T1000 (cell line): ENCODE results near the gene GALNT9.

ENCODE experiments used
- DNase-seq: peaks from one replicate; lab custom pipeline; 2025; ENCODE audit warnings: mixed read lengths; lab: John Stamatoyannopoulos, UW

The GALNT9 gene

DNA sequence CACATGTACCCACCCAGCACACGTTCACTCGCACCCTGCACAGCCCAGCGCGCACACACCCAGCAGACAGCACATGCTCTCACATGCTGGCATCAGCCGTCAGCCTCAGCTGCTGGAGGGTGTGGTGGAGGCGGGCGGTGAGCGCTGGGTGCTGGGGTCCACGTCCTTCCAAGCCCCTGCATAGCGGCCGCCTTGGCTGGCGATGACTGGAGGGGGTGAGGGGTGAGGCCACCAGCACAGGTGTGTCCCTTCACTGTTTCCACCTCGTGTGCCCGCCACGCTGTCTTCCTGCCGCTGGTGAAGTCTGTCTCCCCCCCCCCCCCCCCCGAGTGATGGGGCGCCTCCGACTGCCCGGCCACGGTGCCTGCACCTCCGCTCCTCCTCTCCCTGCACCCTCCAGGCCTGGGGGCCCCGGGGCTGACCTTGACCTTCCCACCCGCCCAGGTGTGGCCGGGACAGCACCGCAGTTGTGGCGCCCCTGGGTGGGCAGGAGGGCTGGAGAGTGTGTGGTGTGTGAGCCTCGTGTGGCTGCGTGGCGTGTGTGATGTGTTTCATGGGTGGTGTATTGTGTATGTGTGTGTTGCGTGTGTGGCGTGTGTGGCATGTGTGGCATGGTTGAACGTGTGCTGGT, 147.7 kb downstream of the GALNT9 start:
- DNase-seq, result no peak

DNA sequence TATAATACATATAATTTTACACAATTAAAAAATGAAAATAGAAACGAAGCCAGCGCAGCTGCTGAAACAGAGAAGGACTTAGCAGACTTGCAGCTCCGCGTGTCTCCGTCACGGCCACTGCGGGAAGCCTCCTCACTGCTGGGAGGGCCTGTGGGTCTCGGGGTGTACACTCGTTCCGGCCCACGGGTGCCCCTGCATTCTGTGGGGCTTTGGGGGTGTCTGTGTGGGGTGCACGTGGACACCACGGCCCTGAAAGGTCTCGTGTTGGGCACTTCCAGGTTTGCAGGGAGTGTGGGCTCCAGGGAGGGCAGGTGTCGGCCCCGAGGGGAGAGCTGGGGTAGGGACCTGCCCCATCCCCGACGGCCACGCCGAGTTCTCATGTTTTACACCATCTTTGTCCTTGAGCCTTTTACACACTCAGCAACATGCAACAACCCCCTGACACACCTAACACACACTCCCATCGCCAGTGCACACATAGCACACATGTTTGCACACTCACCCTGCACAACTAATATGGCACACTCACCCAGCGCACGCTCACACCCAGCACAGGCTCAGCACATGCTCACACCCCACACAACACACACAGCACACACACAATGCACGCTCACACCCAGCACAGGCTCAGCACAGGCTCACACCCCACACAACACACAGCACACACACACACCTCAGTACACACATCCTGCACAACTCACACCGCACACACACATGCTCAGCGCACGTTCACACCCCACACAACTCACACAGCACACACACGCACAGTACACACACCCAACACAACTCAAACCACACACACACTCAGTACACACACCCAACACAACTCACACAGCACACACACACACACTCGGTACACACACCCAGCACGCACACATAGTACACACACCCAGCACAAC, 148.5 kb downstream of the GALNT9 start:
- DNase-seq, result no peak

DNA sequence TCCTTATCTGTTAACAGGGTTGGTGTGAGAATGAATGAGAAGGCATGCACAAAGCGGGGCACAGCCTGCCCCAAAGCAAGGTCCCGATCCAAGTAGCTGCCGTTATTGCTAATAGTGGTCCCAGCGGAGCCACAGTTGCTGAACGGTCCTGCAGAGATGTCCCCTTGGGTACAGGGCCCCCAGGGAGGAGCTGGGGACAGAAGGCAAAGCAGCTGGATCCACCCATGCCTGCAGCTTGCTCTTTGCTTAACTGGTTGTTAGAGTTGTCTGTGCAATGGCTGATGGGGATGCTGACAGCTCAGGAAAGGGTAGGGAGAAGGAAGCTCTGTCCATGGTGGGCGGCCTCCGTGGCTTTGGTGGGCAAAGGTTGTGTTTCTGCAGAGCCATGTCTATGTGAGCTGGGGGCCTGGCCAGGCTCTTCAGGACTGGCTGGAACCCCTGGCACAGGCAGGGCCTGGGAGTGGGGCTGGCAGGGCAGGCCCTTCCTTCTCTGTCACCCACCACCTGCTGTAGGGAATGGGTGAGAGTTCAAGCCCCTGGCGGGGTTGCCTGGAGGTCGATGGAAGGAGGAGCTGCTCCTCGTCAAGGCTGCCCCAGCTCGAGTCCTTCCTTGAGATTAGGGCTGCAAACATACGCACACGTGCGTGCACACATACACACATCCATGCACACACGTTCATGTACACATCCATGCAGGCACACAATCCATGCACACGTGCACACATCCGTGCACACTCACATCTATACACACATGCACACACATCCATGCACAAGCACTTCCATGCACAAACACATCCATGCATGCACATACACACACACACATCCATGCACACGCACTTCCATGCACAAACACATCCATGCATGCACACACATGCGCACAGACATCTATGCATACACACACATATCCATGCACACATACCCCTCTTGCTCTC, 149.7 kb downstream of the GALNT9 start:
- no peak for DNase-seq

DNA sequence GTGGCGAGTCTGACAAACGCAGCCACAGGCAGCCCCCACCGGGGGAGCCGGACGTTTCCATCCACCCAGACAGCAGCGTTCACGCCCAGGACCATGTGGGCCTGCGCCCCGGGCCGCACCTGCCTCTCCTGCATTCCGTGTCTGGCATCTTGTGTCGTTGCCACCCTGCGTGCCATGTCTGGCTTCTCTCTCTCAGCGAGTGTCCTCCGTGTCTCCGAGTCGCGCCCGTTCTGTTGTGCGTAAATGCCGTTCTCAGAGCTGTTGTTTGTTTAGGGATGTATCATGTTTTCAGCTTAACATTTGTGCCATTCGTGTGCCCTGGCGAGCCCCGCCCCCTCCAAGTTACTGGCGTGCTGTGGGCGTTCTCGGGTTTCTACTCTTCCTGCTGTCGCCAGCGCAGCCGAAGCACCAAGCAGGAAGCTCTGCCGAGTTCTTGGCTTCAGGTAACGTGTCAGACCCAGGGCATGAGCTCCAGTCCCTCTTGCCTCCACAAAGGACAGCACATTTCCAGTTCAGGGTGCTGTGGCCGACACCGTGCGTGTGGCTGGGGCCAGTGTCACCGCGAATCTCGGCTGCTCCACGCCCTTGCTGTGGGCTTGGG, 150.5 kb downstream of the GALNT9 start:
- no peak for DNase-seq

DNA sequence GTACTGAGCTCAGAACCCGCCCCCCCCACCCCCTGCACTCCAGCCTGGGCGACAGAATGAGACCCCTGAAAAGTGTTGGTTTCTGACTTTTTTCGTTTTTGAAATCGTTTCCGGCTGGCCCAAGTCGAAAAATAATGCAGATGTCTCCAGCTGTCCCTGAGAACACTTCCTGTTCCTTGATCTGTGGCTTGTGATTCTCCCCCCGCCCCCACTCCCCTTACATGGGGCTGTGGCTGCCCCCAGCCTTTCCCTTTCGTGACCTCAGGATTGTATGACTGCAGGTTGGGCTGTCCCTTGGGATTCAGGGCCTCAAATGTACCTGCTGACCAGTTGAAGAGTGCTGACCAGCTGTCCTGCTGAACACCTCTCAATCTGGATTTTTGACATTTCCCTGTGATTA, 151.1 kb downstream of the GALNT9 start:
- DNase-seq, result no peak

DNA sequence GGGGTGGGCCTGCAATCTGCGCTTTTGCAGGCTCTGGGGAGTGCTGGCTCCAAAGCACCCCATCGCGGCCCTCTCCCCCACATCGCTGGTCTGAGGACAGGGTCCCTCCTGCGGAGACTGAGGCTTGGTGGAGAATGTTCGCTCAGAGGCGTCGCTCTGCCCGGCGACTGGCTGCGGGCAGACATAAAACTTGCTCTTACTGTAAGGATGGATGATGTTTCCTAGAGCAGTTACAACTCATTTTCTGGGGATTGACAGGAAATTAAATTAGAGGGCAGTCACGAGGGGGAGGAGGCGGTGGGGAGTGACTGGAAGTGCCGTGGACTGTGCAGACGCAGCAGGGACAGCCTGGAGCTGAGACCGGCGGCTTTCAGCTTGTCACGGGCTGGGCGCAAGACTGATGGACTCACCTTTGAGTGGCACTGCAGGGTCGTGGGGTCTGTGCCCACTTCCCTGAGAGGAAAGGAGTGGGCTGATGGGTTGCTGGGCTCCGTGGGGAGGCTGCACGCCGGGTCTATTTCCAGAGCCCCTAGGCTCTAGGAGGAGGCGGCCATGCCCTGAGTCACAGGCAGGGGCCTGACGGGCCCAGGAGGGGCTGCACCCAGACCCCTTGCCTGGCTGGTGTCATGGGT, 152.4 kb downstream of the GALNT9 start:
- DNase-seq, result no peak

DNA sequence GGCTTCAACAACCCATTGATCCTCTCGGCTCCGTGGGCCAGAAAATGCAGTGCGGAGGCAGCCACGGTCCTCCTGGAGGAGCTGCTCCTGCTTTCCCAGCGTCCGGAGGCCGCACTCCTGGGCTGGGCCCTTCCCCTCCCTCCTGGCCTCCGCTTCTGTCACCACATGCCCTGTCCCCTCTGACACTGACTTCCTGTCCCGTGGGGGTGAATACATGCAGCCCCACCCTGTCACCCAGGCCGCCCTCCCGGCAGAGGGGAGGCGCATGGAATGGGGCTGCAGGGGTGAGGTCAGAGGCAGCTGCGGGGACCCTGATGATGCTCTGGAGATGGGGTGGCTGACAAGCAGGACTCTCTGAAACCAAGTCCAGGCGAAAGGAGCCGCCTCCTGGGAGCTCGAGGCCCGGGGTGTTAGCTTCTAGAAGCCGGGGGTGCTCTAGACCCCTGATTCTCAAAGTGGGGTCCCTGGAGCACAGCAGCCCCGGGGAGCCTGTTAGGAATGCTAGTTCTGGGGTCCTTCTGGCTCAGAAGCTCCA, 152.9 kb downstream of the GALNT9 start:
- no peak for DNase-seq

DNA sequence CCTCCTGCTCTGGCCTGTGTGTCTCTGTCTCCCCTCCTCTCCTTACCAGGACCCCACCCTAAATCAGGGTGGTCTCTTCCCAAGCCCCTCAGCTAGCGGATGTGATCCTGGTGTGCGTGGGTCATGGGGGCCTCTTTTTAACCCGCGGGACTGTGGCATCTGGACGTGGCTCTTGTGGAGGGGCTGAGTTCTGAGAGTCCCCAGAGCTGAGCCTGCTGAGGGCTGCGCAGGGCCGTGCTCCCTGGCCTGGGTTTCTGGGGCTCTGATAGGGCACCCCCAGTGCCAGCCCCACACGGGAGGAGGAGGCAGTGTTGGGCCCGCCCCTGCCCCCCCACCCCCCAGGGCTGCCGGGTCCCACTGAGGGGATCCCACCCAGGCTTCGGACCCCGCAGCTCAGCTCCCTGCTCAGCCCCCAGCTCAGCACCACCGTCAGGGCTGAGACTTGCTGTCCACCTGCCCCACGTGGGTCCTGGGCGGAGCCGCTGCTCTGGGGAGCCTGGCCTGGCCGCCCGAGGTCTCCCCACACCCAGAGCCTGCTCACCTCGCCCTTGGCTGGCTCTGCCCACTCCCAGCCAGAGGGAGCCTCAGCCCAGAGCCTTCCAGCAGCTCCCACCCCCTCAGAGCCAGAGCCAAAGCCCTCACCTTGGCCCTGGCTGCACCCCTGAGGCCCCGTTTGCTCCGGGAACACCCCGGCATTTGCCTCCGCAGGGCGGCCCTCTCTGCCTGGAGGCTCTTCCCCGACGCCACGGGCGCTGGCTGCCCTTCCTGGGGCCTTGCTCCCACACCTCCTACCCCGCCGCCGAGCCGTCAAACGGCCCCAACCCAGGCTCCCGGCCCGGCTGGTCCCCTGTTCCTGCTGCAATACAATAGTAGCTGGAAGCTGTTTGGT, 153.6 kb downstream of the GALNT9 start:
- DNase-seq, result no peak

DNA sequence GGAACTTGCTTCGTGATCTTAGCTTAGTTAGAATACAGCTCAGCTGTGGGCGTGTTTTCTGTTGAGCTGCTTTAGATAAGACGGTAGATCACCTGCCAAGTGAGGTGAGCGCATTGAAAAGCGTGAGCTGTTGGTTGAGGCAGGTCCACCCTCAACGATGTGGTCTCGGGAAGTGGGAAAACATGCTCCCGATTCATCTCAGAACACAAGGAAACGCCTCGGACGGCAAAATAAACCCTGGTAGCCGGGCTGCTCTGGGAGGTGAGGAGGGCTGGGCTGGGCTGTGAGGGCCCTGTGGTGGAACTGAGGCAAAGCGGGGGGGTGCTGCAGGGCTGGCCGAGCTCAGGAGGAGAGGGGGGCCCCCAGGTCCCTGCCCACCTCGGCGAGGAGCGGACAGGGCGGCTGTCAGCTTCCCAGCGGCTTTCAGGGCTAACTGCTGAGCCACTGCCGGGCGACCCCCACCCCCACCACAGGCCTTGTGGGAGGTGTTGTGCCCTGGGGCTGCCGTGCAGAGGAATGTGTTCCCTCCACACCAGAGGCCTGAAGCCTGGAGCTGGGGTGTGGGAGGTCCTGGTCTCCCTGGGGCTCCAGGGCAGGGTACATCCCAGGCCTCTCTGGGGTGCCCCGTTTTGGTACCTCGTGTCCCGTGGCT, 154.4 kb downstream of the GALNT9 start:
- no peak for DNase-seq

DNA sequence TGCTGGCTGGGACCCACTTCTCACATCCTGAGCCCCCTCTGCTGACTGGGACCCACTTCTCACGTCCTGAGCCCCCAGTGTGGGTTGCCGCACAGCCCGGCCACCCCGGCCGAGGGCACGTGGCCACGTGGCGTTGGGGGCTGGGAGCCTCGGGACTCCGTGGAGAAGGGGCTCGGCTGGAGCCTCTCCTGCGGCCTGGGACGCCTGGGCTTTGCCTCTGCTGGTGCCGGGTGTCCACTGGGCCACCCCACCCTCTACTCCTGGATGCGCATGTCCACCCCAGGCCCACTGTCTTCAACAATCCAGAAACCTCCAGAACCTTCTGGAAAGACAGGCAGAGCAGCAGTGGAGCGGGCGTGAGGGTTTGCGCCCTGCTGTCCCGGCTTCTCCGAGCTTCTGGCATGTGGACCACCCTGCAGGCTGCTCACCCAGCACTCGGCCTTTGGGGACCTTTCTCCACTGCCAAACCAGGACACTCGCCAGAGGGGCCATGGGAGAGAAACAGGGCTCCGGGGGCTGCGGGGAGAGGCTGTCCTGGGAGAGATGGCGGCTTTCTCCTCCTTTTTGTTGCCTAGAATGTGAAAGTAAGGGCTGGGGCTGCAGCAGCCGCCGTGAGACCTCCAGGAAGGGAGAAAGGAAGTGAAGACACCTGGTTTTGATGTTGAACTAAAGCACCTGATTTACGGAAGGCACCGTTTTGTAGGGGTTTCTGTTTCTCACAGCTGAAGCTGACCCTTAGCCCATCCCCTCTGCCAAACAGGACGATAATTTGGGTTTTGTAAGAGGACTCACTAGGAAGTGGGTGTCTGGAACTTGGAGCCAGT, 155.2 kb downstream of the GALNT9 start:
- no peak for DNase-seq

DNA sequence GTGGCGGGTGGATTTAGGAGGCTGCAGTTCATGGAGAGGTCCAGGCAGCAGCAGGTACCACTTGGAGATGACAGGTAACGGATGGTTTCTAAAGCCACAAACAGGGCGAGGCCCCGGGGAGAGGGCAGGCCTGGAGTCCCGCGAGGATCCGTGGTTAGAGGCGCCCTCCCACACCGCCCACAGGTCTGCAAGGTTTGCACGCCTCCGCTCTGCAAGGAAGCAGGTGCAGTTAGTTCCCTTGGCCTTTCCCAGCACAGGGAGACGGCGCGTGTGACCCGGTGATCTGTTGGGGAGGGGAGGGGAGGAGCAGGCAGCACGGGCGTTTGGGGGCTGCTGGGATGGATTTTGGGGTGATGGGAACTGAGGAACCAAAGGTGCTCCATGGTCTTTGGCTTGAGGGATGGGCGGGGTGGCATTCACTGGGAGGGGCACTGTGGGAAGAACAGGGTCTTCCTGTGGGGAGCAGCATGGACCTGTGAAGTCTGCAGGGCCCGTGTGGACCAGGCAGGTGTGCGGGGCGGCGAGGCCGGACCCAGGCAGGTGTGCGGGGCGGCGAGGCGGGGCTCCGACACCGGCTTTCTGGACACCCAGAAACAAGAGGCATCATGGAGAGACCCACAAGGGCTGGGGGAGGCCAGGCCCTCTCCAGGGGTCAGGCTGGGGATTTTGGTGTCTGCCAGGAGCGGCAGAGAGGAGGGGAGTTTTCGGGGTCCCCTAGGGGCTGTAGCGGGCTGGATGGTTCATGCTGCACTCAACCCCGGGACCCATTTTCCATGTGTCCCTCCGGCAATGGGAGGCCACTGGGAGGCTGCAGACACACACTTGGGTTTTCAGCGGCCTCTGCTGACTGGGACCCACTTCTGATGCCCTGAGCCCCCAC, 156.0 kb downstream of the GALNT9 start:
- DNase-seq, result no peak

DNA sequence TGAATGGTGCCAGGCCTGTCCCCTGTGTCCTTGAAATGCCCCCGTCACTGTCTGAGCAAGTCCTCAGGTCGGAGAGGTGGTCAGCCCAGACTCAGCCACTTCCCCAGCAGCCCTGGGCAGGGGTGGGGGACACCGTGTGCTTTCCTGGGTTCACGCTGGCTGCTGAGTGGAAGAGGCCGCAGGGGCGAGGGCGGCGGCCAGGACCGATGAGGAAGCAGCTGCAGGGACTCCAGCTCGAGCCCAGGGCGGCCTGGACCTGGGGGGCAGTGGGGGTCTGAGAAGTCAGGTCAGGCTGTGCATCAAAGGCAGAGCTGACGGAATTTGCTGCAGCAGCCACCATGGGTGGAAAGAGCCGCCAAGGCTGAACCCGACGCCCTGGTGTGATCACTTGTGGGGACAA, 156.8 kb downstream of the GALNT9 start:
- DNase-seq, result no peak

DNA sequence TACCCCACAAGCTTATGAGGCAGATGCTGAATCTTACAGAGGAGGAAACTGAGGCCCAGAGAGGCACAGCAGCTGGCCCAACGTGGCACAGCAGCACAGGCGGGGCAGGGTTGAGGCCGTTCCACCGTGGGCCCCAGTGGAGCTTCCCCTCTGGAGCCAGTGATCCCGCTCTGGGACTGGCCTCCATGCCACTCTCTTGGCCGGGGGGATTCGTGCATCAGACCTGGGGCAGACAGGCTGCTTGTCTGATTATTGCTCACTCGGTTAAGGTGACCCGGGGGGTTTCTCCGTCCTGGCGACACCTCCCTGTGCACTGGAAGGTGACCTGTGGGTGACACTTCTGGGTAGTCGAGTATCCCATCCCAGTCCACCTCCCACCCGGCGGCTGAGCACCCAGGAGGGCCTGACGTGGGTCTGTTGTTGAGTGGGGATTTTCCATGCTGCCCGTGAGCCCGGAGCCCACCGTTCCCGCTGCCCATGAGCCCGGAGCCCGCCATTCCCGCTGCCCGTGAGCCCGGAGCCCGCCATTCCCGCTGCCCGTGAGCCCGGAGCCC, 157.3 kb downstream of the GALNT9 start:
- no peak for DNase-seq

DNA sequence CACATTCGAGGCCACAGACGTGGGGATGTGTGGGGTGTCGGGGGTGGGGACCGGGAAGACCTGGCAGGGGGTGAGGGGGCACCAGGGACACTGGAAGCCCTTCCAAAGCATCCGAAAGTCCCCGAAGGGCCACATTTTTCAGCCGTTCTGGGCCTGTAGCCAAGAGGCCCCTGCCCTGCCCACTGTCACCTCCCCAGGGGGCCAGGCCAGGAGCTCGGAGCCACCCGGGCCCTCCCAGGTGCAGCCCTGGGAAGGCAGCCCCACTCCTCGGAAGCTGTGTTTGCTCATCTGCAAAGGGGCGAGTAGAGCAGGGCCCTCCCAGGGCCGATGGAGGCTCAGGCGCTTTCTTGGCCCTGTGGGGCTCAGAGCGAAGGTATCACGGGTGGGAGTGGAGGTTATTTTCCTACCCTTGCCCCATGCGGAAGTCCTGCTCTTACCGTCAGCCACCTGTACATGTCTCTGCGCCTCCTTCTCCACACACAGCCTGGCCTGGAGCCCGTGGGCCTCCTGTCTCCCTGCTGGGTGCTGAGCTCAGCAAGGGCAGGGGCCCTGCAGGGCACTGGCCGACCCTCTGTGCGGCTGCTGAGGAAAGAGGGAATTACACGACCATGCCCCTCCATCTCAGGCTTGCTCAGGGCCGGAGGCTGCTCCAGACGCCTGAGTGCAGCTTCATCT, 158.0 kb downstream of the GALNT9 start:
- no peak for DNase-seq

DNA sequence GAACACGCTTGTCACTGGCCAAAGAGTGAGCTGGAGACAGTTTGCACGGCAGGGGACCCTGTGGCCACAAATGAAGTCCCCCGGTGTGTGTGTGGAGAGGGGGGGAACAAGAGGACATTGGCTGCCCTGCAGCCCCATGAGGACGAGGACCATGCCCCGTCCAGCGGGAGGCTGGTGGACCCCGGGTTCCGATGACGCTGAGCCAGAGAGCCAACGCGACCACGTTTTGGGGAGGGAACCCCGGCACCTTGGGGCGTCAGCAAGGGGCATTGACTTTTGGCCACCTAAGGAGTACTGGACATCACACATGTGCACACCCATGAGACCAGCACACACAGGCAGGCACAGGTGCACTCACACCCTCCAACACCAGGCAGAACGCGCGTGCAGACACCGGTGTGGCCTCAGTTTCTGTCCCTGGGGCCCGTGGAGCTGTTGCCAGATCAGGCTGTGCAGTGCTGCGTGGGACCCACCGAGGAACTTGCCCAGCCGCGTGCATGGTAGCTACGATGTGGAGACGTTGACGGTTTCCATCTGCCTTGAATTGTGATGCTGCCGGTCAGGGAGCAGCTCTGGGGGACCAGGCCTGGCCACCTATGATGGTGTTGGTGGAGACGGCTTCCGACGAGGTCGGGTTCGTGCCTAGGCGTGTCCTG, 158.6 kb downstream of the GALNT9 start:
- no peak for DNase-seq

DNA sequence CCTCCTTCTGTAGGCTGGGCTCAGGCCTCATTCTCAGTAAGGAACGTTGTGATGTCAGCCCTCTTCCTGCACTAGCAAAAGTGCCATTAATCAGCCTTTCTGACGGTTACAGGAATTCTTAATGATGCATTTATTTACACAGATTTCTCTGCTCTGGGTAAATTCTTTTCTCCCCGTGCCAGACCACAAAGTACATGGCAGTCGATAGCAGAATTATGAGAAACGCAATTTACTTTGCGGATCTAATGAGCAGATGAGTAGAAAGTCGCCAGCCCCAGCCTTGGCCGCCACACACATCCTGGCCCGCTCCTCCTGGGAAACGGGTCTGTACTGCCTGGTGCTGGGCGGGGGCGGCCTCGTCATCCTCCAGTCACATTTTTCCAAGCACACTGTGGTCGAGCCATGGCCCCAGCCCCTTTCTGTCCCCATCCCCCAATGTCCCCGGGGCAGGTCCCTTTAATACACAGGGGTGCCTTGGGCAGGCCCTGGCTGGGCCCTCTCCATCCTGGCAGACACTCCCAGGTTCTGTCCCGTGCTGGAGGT, 159.2 kb downstream of the GALNT9 start:
- DNase-seq, result no peak
